ENCODE results near the gene SMTN.

Gene SMTN

DNA sequence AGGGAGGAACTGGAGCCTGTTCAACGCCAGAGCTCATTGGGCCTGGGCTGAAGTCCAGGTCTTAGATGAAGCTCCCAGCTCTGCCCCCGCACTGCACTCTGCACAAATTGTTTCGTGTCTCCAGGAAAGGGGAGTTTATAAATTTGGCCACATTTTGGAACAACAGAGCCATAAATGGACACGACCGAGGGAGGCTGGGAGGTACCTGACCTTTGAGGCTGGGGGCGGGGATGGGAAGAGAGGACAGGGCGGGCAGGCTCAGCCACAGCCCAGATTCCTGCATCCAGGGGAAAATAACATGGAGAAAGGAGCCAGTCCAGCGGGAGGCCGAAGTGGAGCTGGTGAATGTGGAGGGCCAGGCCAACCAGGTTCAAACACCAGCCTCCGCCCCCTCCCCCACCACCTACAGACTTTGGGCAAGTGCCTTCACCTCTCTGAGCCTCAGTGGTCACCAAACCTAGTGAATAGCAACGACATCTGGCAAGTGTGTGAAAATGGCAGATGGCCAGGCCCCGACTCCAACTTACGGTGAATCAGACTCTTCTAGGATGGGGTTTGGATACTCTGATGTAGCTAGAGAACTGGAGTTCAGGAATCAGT lies 36.8 kb upstream of the SMTN start:
- no peak overlapping the region for H3K4me3 ChIP-seq (ENCODE audit: control insufficient read depth, low read depth, low read length)
- TF ChIP-seq, protein P1, sequence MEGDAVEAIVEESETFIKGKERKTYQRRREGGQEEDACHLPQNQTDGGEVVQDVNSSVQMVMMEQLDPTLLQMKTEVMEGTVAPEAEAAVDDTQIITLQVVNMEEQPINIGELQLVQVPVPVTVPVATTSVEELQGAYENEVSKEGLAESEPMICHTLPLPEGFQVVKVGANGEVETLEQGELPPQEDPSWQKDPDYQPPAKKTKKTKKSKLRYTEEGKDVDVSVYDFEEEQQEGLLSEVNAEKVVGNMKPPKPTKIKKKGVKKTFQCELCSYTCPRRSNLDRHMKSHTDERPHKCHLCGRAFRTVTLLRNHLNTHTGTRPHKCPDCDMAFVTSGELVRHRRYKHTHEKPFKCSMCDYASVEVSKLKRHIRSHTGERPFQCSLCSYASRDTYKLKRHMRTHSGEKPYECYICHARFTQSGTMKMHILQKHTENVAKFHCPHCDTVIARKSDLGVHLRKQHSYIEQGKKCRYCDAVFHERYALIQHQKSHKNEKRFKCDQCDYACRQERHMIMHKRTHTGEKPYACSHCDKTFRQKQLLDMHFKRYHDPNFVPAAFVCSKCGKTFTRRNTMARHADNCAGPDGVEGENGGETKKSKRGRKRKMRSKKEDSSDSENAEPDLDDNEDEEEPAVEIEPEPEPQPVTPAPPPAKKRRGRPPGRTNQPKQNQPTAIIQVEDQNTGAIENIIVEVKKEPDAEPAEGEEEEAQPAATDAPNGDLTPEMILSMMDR (conservative IDR thresholded peaks at IDR 0.05; ENCODE audit: control insufficient read depth, insufficient read depth, low read depth, low read length) = no peak
- DNase-seq (ENCODE audit: low read depth) = peak; percentile 69

DNA sequence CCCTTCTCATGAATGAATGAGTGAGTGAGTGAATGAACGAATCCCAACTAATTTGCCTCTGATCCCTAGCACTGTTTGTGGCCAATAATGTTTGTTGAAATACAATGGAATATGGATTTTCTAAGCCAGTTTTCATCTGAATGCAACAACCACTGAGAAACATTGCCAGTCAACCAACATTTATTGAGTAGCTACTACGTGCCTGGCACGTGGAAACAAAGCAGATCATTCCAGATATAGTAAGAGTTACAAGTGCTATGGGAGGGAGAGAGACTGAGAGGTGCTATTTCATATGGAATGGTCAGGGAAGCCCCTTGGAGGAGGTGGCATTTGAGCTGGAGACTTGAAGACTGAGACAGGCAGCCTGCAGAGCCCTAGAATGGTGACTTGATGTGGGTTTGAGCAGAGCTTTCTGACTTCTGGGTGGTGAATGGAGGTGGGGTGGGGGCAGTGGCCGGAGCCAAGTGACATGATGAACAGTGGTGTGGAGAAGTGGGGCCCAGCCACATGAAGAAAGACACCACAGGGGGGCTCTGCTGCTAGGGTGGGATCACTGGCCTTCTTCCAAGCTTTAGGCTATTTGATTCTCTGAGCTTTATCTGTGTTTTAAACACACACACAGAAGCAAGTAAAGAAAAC lies 35.1 kb upstream of the SMTN start:
- TF ChIP-seq, protein P1 (conservative IDR thresholded peaks at IDR 0.05; ENCODE audit: control insufficient read depth, insufficient read depth, low read depth, low read length) = no peak
- no peak overlapping the region for H3K4me3 ChIP-seq (ENCODE audit: control insufficient read depth, low read depth, low read length)
- DNase-seq (ENCODE audit: low read depth) = no peak

DNA sequence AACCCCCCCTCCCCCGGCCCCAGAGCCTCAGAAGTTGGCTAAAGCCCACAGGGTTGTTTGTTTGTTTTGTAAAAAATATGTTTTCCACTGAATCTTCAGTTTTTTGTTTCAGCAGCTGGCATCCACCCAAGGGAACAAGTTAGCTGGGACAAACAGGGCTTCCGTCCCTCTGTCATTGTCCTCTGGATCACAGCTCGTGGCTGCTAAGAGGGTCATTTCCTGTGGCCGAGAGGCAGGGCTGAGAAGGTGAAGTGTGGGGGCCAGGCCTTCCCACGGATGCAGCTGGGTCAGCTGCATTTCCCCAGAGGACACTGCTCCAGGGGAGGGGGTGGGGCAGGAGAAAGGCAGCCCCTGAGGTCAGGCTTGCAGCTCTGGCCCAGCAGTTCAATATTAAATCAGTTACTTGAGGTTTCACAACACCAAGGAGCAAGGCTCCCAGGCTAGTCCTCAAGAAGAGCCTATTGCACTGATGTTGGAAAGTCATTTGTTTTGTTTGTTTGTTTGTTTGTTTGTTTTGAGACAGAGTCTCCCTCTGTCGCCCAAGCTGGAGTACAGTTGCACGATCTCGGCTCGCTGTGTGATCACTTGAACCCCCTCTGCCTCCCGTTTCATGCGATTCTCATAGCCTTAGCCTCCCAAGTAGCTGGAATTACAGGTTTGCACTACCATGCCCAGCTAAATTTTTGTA lies 34.4 kb upstream of the SMTN start:
- DNase-seq (ENCODE audit: low read depth) = peak; percentile 62
- H3K4me3 ChIP-seq (ENCODE audit: control insufficient read depth, low read depth, low read length) = no peak overlapping the region
- TF ChIP-seq, protein P1 (conservative IDR thresholded peaks at IDR 0.05; ENCODE audit: control insufficient read depth, insufficient read depth, low read depth, low read length) = no peak

DNA sequence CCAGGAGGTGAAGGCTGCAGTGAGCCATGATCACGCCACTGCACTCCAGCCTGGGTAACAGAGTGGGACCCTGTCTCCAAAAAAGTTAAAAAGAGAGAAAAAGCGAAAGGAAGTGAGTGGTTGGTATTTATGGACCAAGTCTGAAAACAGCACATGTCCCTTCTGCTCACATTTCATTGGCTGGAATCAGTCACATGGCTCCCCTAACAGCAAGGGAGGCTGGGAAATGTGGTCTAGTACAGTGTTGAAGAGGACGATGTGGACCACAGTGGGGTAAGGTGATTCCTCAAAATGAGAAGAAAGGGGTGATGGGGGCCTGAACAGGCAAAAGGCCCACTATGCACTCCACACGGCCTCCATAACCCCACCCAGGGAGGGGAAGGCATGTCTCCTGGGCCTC lies 32.5 kb upstream of the SMTN start:
- H3K4me3 ChIP-seq (ENCODE audit: control insufficient read depth, low read depth, low read length) = no peak overlapping the region
- TF ChIP-seq, protein P1 (conservative IDR thresholded peaks at IDR 0.05; ENCODE audit: control insufficient read depth, insufficient read depth, low read depth, low read length) = no peak
- DNase-seq (ENCODE audit: low read depth) = no peak

DNA sequence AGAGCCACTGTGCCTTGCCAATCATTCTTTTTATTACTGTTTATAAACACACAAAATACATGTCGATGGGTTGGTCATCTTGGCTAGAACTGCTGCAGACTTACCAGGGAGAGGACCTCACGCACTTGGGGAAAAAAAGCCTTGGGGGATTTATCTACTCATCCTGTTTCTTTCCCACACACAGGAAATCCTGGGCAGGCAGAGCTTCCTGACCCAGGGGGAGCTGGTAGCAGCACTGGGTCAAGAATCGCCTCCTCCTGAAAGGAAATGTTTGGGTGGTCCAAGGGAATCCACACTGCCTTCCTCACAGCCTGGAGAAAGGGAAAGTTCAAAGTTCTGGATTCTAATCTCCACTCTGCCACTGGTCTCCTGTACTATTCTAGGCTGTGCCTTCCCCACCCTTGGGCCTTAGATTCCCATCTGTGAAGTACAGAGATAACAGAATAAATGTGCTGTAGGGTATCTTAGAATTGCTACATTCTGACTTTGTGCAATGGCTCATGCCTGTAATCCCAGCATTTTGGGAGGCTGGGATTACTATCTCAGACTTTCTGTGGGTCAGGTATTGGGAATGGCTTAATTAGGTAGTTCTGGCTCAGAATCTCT lies 31.2 kb upstream of the SMTN start:
- DNase-seq (ENCODE audit: low read depth) = no peak
- H3K4me3 ChIP-seq (ENCODE audit: control insufficient read depth, low read depth, low read length) = no peak overlapping the region
- TF ChIP-seq, protein P1 (conservative IDR thresholded peaks at IDR 0.05; ENCODE audit: control insufficient read depth, insufficient read depth, low read depth, low read length) = no peak

DNA sequence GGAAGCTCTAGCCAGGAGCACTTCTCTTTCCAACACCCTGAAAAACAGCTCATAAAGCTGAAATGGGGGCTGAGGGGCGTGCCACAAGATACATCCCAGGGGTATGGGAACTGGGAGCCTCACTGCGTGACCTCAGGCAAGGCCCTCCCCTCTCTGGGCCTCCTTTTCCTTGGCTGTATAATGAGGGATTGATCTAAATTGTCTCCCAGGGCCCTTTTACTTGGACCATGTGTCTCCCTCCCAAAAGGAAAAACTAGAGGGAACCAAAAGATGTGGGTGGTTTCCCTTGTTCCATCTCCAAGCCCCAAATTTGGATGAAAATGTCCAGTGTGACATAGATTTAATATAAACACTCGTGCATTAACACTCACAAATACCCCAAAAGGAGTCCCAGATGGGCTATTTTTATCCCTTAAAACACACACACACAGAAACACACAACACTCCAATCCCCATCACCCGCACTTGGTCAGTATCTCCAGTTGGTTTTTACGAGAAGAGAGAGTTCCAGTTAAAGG lies 25.9 kb upstream of the SMTN start:
- H3K4me3 ChIP-seq (ENCODE audit: control insufficient read depth, low read depth, low read length) = no peak overlapping the region
- DNase-seq (ENCODE audit: low read depth) = no peak
- TF ChIP-seq, protein P1 (conservative IDR thresholded peaks at IDR 0.05; ENCODE audit: control insufficient read depth, insufficient read depth, low read depth, low read length) = no peak

Measured in fibroblast of mammary gland (primary cell).